SK-N-SH (cell line): ENCODE results near the gene KRTAP12-4. TPM values are rescaled to one million over a fixed set of nuclear protein-coding genes. Genes with fewer than 3 reads are reported as not detected.

ENCODE experiments used
- CTCF ChIA-PET: fragments of 300-600, 350-600 bp; formaldehyde crosslinking; extraction: SDS; loops from one replicate; lab custom pipeline; 2021; lab: Yijun Ruan, JAX
- POLR2A ChIA-PET: fragments of 350-600 bp; sonication (Branson Sonifier 250); formaldehyde crosslinking; extraction: SDS; loops from one replicate; lab custom pipeline; 2020; ENCODE audit warnings: antibody characterized with exemption, inconsistent platforms; lab: Yijun Ruan, JAX
- DNase-seq: peaks from one replicate; pipeline ENCODE4 v3.0.0; 2012
- H2AFZ ChIP-seq: fragments of 200-600 bp; sonication (generic); 2 replicates; pipeline ENCODE4 v1.8.1; 2016; ENCODE audit warnings: antibody characterized with exemption, mild to moderate bottlenecking, low read depth
- H3F3A ChIP-seq: fragments of 200-600 bp; sonication (generic); replicated peaks from 2 replicates; pipeline ENCODE3; 2016; ENCODE audit warnings: antibody characterized with exemption, mild to moderate bottlenecking; ENCODE audit not compliant: insufficient read depth
- H3K27ac ChIP-seq, 2 experiments: fragments of 200-500 bp in 1 of 2; fragments of 200-600 bp in 1 of 2; sonication (Bioruptor generic) in 1 of 2; sonication (generic), shearing (Covaris generic) in 1 of 2; 2 replicates each; pipeline versions ENCODE4 v1.5.1 to v1.6.1; 2014 to 2016; ENCODE audit warnings: low read depth in 2 of 2, inconsistent platforms in 1 of 2, low read length in 1 of 2, mild to moderate bottlenecking in 1 of 2, mixed read lengths in 1 of 2
- H3K27me3 ChIP-seq: fragments of 200-600 bp; sonication (generic), shearing (Covaris generic); 2 replicates; pipeline ENCODE4 v1.6.1; 2016; ENCODE audit warnings: mixed run types; ENCODE audit not compliant: insufficient read depth
- H3K36me3 ChIP-seq, 2 experiments: fragments of 200-500 bp in 1 of 2; fragments of 200-600 bp in 1 of 2; sonication (Bioruptor generic) in 1 of 2; sonication (generic) in 1 of 2; replicated peaks in 1 of 2; 2 replicates each; pipeline versions ENCODE3 to v1.5.1; 2014 to 2016; ENCODE audit warnings: low read length in 1 of 2, mild to moderate bottlenecking in 1 of 2; ENCODE audit not compliant: insufficient read depth in 2 of 2, control insufficient read depth in 1 of 2
- H3K4me1 ChIP-seq, 2 experiments: fragments of 200-500 bp in 1 of 2; fragments of 200-600 bp in 1 of 2; sonication (Bioruptor generic) in 1 of 2; sonication (generic), shearing (Covaris generic) in 1 of 2; 2 replicates each; pipeline versions ENCODE4 v1.5.1 to v1.6.1; 2014 to 2016; ENCODE audit warnings: low read depth in 1 of 2, low read length in 1 of 2, mixed run types in 1 of 2; ENCODE audit not compliant: insufficient read depth in 2 of 2, control insufficient read depth in 1 of 2
- H3K4me2 ChIP-seq: fragments of 200-600 bp; sonication (generic), shearing (Covaris generic); 2 replicates; pipeline ENCODE4 v1.6.1; 2017; ENCODE audit warnings: mixed run types
- H3K4me3 ChIP-seq, 2 experiments: fragments of 200-500 bp in 1 of 2; fragments of 200-600 bp in 1 of 2; sonication (Bioruptor generic) in 1 of 2; sonication (generic), shearing (Covaris generic) in 1 of 2; 2 replicates each; pipeline versions ENCODE4 v1.5.1 to v1.8.1; 2014 to 2016; ENCODE audit warnings: low read depth in 2 of 2, inconsistent platforms in 1 of 2, low read length in 1 of 2, mild to moderate bottlenecking in 1 of 2, mixed read lengths in 1 of 2, moderate library complexity in 1 of 2
- H3K79me2 ChIP-seq: fragments of 200-600 bp; sonication (generic); 2 replicates; pipeline ENCODE4 v1.8.1; 2017; ENCODE audit warnings: mild to moderate bottlenecking; ENCODE audit not compliant: insufficient read depth
- H3K9ac ChIP-seq: fragments of 200-600 bp; sonication (generic); 2 replicates; pipeline ENCODE4 v1.6.1; 2017; ENCODE audit warnings: mixed run types
- H3K9me2 ChIP-seq: fragments of 200-600 bp; sonication (generic); 2 replicates; pipeline ENCODE4 v1.6.1; 2017; ENCODE audit warnings: mixed run types
- H3K9me3 ChIP-seq: fragments of 200-600 bp; sonication (generic); 2 replicates; pipeline ENCODE4 v1.6.1; 2017; ENCODE audit warnings: mixed run types, mild to moderate bottlenecking, moderate library complexity
- H4K20me1 ChIP-seq: fragments of 200-600 bp; sonication (generic); 2 replicates; pipeline ENCODE4 v1.6.1; 2017; ENCODE audit warnings: mild to moderate bottlenecking, mixed run types; ENCODE audit not compliant: insufficient read depth
- EP300 ChIP-seq, 2 experiments: IDR thresholded peaks; 2 replicates each; pipeline versions ENCODE4 v1.4.0 to v1.6.1; 2012; ENCODE audit warnings: borderline replicate concordance in 1 of 2, low read depth in 1 of 2, low read length in 1 of 2
- EZH2phosphoT487 ChIP-seq: fragments of 200-600 bp; sonication (generic); IDR thresholded peaks from 2 replicates; pipeline ENCODE4 v1.6.1; 2017; ENCODE audit warnings: low read depth, mixed run types, mild to moderate bottlenecking, antibody characterized with exemption, moderate library complexity, borderline replicate concordance
- JUND ChIP-seq: IDR thresholded peaks from 2 replicates; pipeline ENCODE4 v1.4.0; 2012
- NFIC ChIP-seq: IDR thresholded peaks from 2 replicates; pipeline ENCODE4 v1.4.0; 2012; ENCODE audit warnings: borderline replicate concordance
- SIN3A ChIP-seq: IDR thresholded peaks from 2 replicates; pipeline ENCODE4 v1.6.1; 2012; ENCODE audit warnings: low read depth, mild to moderate bottlenecking, low read length, moderate library complexity, borderline replicate concordance
- TAF1 ChIP-seq: IDR thresholded peaks from 2 replicates; pipeline ENCODE4 v1.6.1; 2012; ENCODE audit warnings: low read depth, mild to moderate bottlenecking, low read length, moderate library complexity, borderline replicate concordance
- WGBS: methylation state at CpG from one replicate; pipeline ENCODE4 v1.1.6; 2017; ENCODE audit warnings: low lambda C conversion rate; 5-methylcytosine and 5-hydroxymethylcytosine counted together
- polyA plus RNA-seq, 3 experiments: library from polyadenylated mRNA; depleted of rRNA; stranded (reverse); fragments of >200 nt; gene quantifications; 2 replicates each; pipeline ENCODE4 v1.2.3, GENCODE V29; 2012
- TF ChIP-seq, protein P1 (sequence below): IDR thresholded peaks from 2 replicates; pipeline ENCODE4 v1.4.0; 2012; ENCODE audit warnings: low read depth, borderline replicate concordance
- TF ChIP-seq, protein P2 (sequence below): IDR thresholded peaks from 2 replicates; pipeline ENCODE4 v1.4.0; 2012; ENCODE audit warnings: low read depth
- TF ChIP-seq, protein P3 (sequence below): fragments of 200-600 bp; sonication (generic); IDR thresholded peaks from 2 replicates; pipeline ENCODE4 v1.6.1; 2017; ENCODE audit warnings: antibody characterized with exemption, mild to moderate bottlenecking, moderate library complexity

The KRTAP12-4 gene
- polyA plus RNA-seq, 1 of the 3 experiments (the other 2 are of a cell fraction): not detected

DNA sequence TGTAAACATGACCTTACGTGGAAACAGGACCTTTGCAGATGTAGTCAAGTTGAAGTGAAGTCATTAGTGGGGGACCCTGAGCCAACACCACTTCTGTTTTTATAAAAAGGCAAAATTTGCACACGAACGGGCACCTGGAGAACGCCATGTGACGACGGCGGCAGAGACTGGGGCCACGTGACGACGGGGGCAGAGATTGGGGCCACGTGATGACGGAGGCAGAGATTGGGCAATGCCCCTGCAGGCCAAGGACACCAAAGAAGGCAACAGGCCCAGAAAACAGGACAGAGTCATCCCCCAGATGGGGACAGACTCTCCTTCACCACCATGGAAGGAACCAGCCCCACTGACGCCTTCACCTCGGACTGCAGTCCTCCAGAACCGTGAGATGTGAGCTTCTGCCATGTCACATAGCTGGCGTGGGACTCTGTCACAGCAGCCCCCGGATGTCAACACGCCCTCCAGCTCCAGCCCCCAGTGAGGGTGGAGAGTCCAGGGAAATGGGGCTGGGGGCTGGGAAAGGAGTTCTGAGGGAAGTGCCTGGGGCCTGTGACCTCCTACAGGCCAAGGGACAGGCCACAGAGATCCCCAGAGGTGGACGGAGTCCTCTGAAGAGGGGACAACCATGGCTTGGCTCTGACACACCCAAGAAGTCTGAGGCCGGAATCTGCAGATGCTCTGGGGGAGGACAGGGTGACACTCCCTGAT, 4.0 kb downstream of the KRTAP12-4 start:
- H3K4me1 ChIP-seq: no peaks in the 10 kb centered on the region
- no peak overlapping the region for H2AFZ ChIP-seq
- no peaks in the 10 kb centered on the region for H3F3A ChIP-seq
- H3K9me2 ChIP-seq: no peaks in the 10 kb centered on the region
- H3K36me3 ChIP-seq: no peaks in the 10 kb centered on the region
- H3K4me2 ChIP-seq: no peak overlapping the region
- H3K4me3 ChIP-seq: no peak overlapping the region
- peaks cover 62% of the 10 kb centered on the region for H3K27me3 ChIP-seq
- CTCF ChIA-PET: interaction anchor here (1.9 kb wide), 1 partner anchor 13 kb away, joined by 4 read pairs; the partner anchor contains the start of gene KRTAP10-10
- DNase-seq: no peak
- POLR2A ChIA-PET: no interaction called here
- 27% methylated on average over 17 of the region's 20 CpGs for WGBS
- H3K9me3 ChIP-seq: no peaks in the 10 kb centered on the region
- H4K20me1 ChIP-seq: no peaks in the 10 kb centered on the region
- H3K79me2 ChIP-seq: no peaks in the 10 kb centered on the region
- H3K9ac ChIP-seq: no peak overlapping the region
- H3K27ac ChIP-seq: no peak overlapping the region
- TF ChIP-seq, protein P1, sequence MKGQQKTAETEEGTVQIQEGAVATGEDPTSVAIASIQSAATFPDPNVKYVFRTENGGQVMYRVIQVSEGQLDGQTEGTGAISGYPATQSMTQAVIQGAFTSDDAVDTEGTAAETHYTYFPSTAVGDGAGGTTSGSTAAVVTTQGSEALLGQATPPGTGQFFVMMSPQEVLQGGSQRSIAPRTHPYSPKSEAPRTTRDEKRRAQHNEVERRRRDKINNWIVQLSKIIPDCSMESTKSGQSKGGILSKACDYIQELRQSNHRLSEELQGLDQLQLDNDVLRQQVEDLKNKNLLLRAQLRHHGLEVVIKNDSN: 0 out of 2 replicates have a peak, but pooled peaks have one; percentile 34
- TF ChIP-seq, protein P2, sequence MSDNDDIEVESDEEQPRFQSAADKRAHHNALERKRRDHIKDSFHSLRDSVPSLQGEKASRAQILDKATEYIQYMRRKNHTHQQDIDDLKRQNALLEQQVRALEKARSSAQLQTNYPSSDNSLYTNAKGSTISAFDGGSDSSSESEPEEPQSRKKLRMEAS: no peak
- TF ChIP-seq, all 33 proteins: peak for 1

DNA sequence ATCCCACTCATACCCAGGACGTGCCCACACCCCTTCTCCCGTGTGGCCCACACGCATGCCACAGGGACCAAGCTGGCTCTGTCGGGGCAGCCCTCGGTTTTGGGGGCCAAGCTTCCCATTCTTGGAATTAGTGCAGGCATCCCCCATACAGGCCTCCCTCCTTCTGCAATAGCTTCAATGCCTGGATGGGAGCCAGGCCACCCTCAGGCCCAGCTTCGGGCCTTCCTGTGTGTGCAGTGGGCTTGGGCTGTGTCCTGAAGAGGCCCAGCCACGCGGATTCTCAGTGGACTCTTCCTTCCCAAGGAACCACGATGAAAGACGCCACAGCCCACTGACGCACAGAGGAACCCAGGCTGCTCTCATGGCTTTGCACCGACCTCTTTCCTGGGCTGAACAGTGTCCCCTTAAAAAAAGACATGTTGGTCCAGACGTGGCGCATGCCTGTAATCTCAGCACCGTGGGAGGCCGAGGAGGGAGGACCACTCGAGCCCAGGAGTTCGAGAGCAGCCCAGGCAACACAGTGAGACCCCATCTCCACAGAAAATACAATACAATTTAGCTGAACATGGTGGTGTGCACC, 4.8 kb downstream of the KRTAP12-4 start:
- 35% methylated on average over 17 of the region's 18 CpGs for WGBS
- H3K27me3 ChIP-seq: peaks cover 62% of the 10 kb centered on the region
- no peak overlapping the region for H3K4me3 ChIP-seq
- POLR2A ChIA-PET: no interaction called here
- TF ChIP-seq TAF1 (no peak), SIN3A (no peak), EP300 (IDR thresholded peaks at IDR 0.05; ENCODE audit: borderline replicate concordance in 1 of 2, low read depth in 1 of 2, low read length in 1 of 2) (no peak), JUND (no peak), NFIC (no peak), EZH2phosphoT487 (no peak)
- TF ChIP-seq, protein P3, sequence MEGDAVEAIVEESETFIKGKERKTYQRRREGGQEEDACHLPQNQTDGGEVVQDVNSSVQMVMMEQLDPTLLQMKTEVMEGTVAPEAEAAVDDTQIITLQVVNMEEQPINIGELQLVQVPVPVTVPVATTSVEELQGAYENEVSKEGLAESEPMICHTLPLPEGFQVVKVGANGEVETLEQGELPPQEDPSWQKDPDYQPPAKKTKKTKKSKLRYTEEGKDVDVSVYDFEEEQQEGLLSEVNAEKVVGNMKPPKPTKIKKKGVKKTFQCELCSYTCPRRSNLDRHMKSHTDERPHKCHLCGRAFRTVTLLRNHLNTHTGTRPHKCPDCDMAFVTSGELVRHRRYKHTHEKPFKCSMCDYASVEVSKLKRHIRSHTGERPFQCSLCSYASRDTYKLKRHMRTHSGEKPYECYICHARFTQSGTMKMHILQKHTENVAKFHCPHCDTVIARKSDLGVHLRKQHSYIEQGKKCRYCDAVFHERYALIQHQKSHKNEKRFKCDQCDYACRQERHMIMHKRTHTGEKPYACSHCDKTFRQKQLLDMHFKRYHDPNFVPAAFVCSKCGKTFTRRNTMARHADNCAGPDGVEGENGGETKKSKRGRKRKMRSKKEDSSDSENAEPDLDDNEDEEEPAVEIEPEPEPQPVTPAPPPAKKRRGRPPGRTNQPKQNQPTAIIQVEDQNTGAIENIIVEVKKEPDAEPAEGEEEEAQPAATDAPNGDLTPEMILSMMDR: no peak
- no peaks in the 10 kb centered on the region for H3F3A ChIP-seq
- H3K27ac ChIP-seq: no peak overlapping the region
- CTCF ChIA-PET: interaction anchor here (1.9 kb wide), 1 partner anchor 12 kb away, joined by 4 read pairs; the partner anchor contains the start of gene KRTAP10-10
- no peak for DNase-seq
- no peaks in the 10 kb centered on the region for H3K36me3 ChIP-seq
- no peak overlapping the region for H3K9ac ChIP-seq
- H4K20me1 ChIP-seq: no peaks in the 10 kb centered on the region
- H2AFZ ChIP-seq: no peak overlapping the region
- 0 out of 2 replicates have a peak, but pooled peaks cover under 1% of the 10 kb centered on the region for H3K9me3 ChIP-seq
- no peaks in the 10 kb centered on the region for H3K79me2 ChIP-seq
- H3K4me1 ChIP-seq: no peaks in the 10 kb centered on the region
- no peaks in the 10 kb centered on the region for H3K9me2 ChIP-seq
- H3K4me2 ChIP-seq: no peak overlapping the region
